ENCODE data around the gene PRDX3.
"Not testable (repeated sequence)": the region's sequence is repeated elsewhere in the genome, so short reads cannot be mapped to it uniquely, and the experiment has no call there.

The PRDX3 gene

GRCh38 chr10:119161680-119162451 is 16.7 kb downstream of the PRDX3 start:
- no peak for DNase-seq

- no peak for DNase-seq
Observed at GRCh38 chr10:119159332-119159731, 19.3 kb downstream of the PRDX3 start.

- DNase-seq = no peak
Observed at GRCh38 chr10:119153661-119154060, 25.0 kb downstream of the PRDX3 start.

- DNase-seq = no peak
Observed at GRCh38 chr10:119153041-119153440, 25.6 kb downstream of the PRDX3 start.

GRCh38 chr10:119151601-119152000 is 27.0 kb downstream of the PRDX3 start:
- DNase-seq = not testable (repeated sequence)

- DNase-seq = no peak
Observed at GRCh38 chr10:119149729-119150128, 28.9 kb downstream of the PRDX3 start.

GRCh38 chr10:119149157-119149556 is 29.5 kb downstream of the PRDX3 start:
- no peak for DNase-seq

GRCh38 chr10:119143657-119144056 is 35.0 kb downstream of the PRDX3 start:
- DNase-seq = no peak

GRCh38 chr10:119140603-119141245 is 37.9 kb downstream of the PRDX3 start:
- DNase-seq = no peak

- DNase-seq = peak; percentile 58
Observed at GRCh38 chr10:119139464-119140067, 39.0 kb downstream of the PRDX3 start.

GRCh38 chr10:119138346-119139306 is 40.0 kb downstream of the PRDX3 start:
- DNase-seq = peak; percentile 85

GRCh38 chr10:119137878-119138277 is 40.7 kb downstream of the PRDX3 start:
- DNase-seq = not testable (repeated sequence)

GRCh38 chr10:119136084-119136483 is 42.5 kb downstream of the PRDX3 start:
- DNase-seq = no peak

- DNase-seq = peak; percentile 95
Observed at GRCh38 chr10:119135513-119135881, 43.1 kb downstream of the PRDX3 start.

GRCh38 chr10:119133949-119134348 is 44.7 kb downstream of the PRDX3 start:
- peak; percentile 12 for DNase-seq

- no peak for DNase-seq
Observed at GRCh38 chr10:119132521-119133345, 45.9 kb downstream of the PRDX3 start.

- DNase-seq = peak; percentile 99
Observed at GRCh38 chr10:119131512-119132240, 46.9 kb downstream of the PRDX3 start.

- no peak for DNase-seq
Observed at GRCh38 chr10:119129721-119130120, 48.9 kb downstream of the PRDX3 start.

GRCh38 chr10:119125942-119126341 is 52.7 kb downstream of the PRDX3 start:
- DNase-seq = no peak

GRCh38 chr10:119120875-119121274 is 57.7 kb downstream of the PRDX3 start:
- no peak for DNase-seq

GRCh38 chr10:119120413-119120867 is 58.2 kb downstream of the PRDX3 start:
- DNase-seq = no peak

Measured in GF-D8 (cell line).